Inflammatory macrophage treated with lipopolysaccharide for 1 hour (primary cell): Measurements from ENCODE around the gene XRCC1.
"Not testable (repeated sequence)": the region's sequence is repeated elsewhere in the genome, so short reads cannot be mapped to it uniquely, and the experiment has no call there.

Experiments
- DNase-seq, 2 donors: peaks; one replicate each; pipeline ENCODE4 v3.0.0-alpha.2; 2020 to 2022

The XRCC1 gene

GRCh38 chr19:43572171-43572588 lies 3.1 kb downstream of the XRCC1 start:
- peak; percentile 41 to 88 for DNase-seq

- DNase-seq = no peak
Measured at GRCh38 chr19:43570174-43570791, 5.0 kb downstream of the XRCC1 start.

GRCh38 chr19:43569657-43570056 lies 5.7 kb downstream of the XRCC1 start:
- no peak for DNase-seq

GRCh38 chr19:43564800-43565199 lies 10.5 kb downstream of the XRCC1 start:
- DNase-seq = no peak

- no peak for DNase-seq
Measured at GRCh38 chr19:43563816-43564457, 11.4 kb downstream of the XRCC1 start.

- DNase-seq = peak; percentile 82
Measured at GRCh38 chr19:43562698-43563241, 12.6 kb downstream of the XRCC1 start.

GRCh38 chr19:43562226-43562697 lies 13.1 kb downstream of the XRCC1 start:
- DNase-seq = peak in 1 of 2 donors; percentile 25

- no peak for DNase-seq
Measured at GRCh38 chr19:43561139-43561970, 14.0 kb downstream of the XRCC1 start.

- peak in 1 of 2 donors; percentile 56 for DNase-seq
Measured at GRCh38 chr19:43560687-43561086, 14.6 kb downstream of the XRCC1 start.

- DNase-seq = peak; percentile 64 to 93
Measured at GRCh38 chr19:43555185-43555770, 20.0 kb downstream of the XRCC1 start.

- no peak for DNase-seq
Measured at GRCh38 chr19:43554317-43554895, 20.9 kb downstream of the XRCC1 start.

- no peak for DNase-seq
Measured at GRCh38 chr19:43553656-43554055, 21.7 kb downstream of the XRCC1 start.

GRCh38 chr19:43552616-43553015 lies 22.7 kb downstream of the XRCC1 start:
- DNase-seq = no peak

GRCh38 chr19:43552198-43552450 lies 23.2 kb downstream of the XRCC1 start:
- no peak for DNase-seq

GRCh38 chr19:43551399-43552197 lies 23.7 kb downstream of the XRCC1 start:
- DNase-seq = no peak

- no peak for DNase-seq
Measured at GRCh38 chr19:43548706-43549105, 26.6 kb downstream of the XRCC1 start.

- not testable (repeated sequence) for DNase-seq
Measured at GRCh38 chr19:43547926-43548325, 27.4 kb downstream of the XRCC1 start.

GRCh38 chr19:43546581-43546980 lies 28.7 kb downstream of the XRCC1 start:
- DNase-seq = no peak

GRCh38 chr19:43545981-43546380 lies 29.3 kb downstream of the XRCC1 start:
- DNase-seq = no peak

- no peak for DNase-seq
Measured at GRCh38 chr19:43545276-43545675, 30.1 kb downstream of the XRCC1 start.

GRCh38 chr19:43544077-43544476 lies 31.2 kb downstream of the XRCC1 start:
- DNase-seq = no peak
